HepG2 (cell line): ENCODE measurements around the gene C11orf68. TPM values are rescaled to one million over a fixed set of nuclear protein-coding genes. Genes with fewer than 3 reads are reported as not detected.

Experiments used
- CENPX ChIP-seq: sonication (generic); formaldehyde crosslinking; IDR thresholded peaks from 2 replicates; pipeline ENCODE4 v1.9.0; 2021; ENCODE audit warnings: mild to moderate bottlenecking, missing genetic modification reagents, moderate library complexity
- GFI1 ChIP-seq: sonication (generic); formaldehyde crosslinking; IDR thresholded peaks from 2 replicates; pipeline ENCODE4 v1.5.0; 2020; ENCODE audit warnings: missing genetic modification reagents, mild to moderate bottlenecking, borderline replicate concordance
- GPBP1L1 ChIP-seq: sonication (generic); formaldehyde crosslinking; IDR thresholded peaks from 2 replicates; pipeline ENCODE4 v1.5.0; 2020; ENCODE audit warnings: mild to moderate bottlenecking, missing genetic modification reagents
- KDM6A ChIP-seq: IDR thresholded peaks from 2 replicates; pipeline ENCODE4 v1.6.1; 2016; ENCODE audit warnings: low read depth
- MEIS2 ChIP-seq: sonication (generic); formaldehyde crosslinking; IDR thresholded peaks from 2 replicates; pipeline ENCODE4 v1.9.0; 2021; ENCODE audit warnings: mild to moderate bottlenecking, missing genetic modification reagents
- PHF8 ChIP-seq: sonication (generic); formaldehyde crosslinking; IDR thresholded peaks from 2 replicates; pipeline ENCODE4 v1.5.0; 2020; ENCODE audit warnings: missing genetic modification reagents
- PITX1 ChIP-seq: sonication (generic); formaldehyde crosslinking; IDR thresholded peaks from 2 replicates; pipeline ENCODE4 v1.5.1; 2020; ENCODE audit warnings: mild to moderate bottlenecking, missing genetic modification reagents
- REXO4 ChIP-seq: sonication (generic); formaldehyde crosslinking; IDR thresholded peaks from 2 replicates; pipeline ENCODE4 v1.8.0; 2022; ENCODE audit warnings: missing genetic modification reagents, mild to moderate bottlenecking, borderline replicate concordance
- TARDBP ChIP-seq: sonication (generic); formaldehyde crosslinking; IDR thresholded peaks from 2 replicates; pipeline ENCODE4 v1.8.0; 2022; ENCODE audit warnings: mild to moderate bottlenecking, missing genetic modification reagents
- TBX2 ChIP-seq: sonication (generic); formaldehyde crosslinking; IDR thresholded peaks from 2 replicates; pipeline ENCODE4 v1.5.0; 2020; ENCODE audit warnings: missing genetic modification reagents, mild to moderate bottlenecking, borderline replicate concordance
- U2AF1 ChIP-seq: fragments of 200-400 bp; formaldehyde crosslinking; optimal IDR thresholded peaks from 2 replicates; pipeline ENCODE3; 2017; ENCODE audit warnings: mild to moderate bottlenecking, low read depth, low read length
- ZBTB46 ChIP-seq: sonication (generic); formaldehyde crosslinking; IDR thresholded peaks from 2 replicates; pipeline ENCODE4 v1.4.0; 2020; ENCODE audit warnings: mild to moderate bottlenecking, missing genetic modification reagents, borderline replicate concordance
- ZNF343 ChIP-seq: sonication (generic); formaldehyde crosslinking; IDR thresholded peaks from 2 replicates; pipeline ENCODE4 v1.4.0; 2020; ENCODE audit warnings: mild to moderate bottlenecking, missing genetic modification reagents
- ZNF44 ChIP-seq: sonication (generic); formaldehyde crosslinking; IDR thresholded peaks from 2 replicates; pipeline ENCODE4 v1.5.1; 2020; ENCODE audit warnings: mild to moderate bottlenecking, missing genetic modification reagents
- ZNF484 ChIP-seq: sonication (generic); formaldehyde crosslinking; IDR thresholded peaks from 2 replicates; pipeline ENCODE4 v1.5.1; 2020; ENCODE audit warnings: mild to moderate bottlenecking, low read depth, missing genetic modification reagents, borderline replicate concordance
- ZNF530 ChIP-seq: sonication (generic); formaldehyde crosslinking; IDR thresholded peaks from 2 replicates; pipeline ENCODE4 v1.5.0; 2020; ENCODE audit warnings: low read depth, mild to moderate bottlenecking, missing genetic modification reagents
- ZNF557 ChIP-seq: sonication (generic); formaldehyde crosslinking; IDR thresholded peaks from 2 replicates; pipeline ENCODE4 v1.4.0; 2020; ENCODE audit warnings: missing genetic modification reagents
- ZNF678 ChIP-seq: sonication (generic); formaldehyde crosslinking; IDR thresholded peaks from 2 replicates; pipeline ENCODE4 v1.4.0; 2020; ENCODE audit warnings: mild to moderate bottlenecking, missing genetic modification reagents
- ZNF709 ChIP-seq: sonication (generic); formaldehyde crosslinking; IDR thresholded peaks from 2 replicates; pipeline ENCODE4 v1.5.0; 2020; ENCODE audit warnings: mild to moderate bottlenecking, missing genetic modification reagents
- polyA plus RNA-seq, 8 experiments: library from polyadenylated mRNA; depleted of rRNA in 3 of 8; stranded (reverse) in 7 of 8; unstranded in 1 of 8; fragments of >200 nt; fragmentation: Illumina TruSeq in 4 of 8; extraction: Trizol in 4 of 8; gene quantifications; 2 replicates each; pipeline versions ENCODE4 v1.2.1 to v1.2.3, GENCODE V29; 2011 to 2016; ENCODE audit warnings: low read depth in 4 of 8, missing spikeins in 1 of 8, mixed read lengths in 1 of 8; ENCODE audit not compliant: insufficient read depth in 1 of 8
- total RNA-seq, 5 experiments: library from RNA; depleted of rRNA; stranded (reverse); fragments of >200 nt; fragmentation: Illumina TruSeq; extraction: Trizol; gene quantifications; 2 replicates each; pipeline ENCODE4 v1.2.3, GENCODE V29; 2016; ENCODE audit warnings: low read depth in 1 of 5
- TF ChIP-seq, protein P1 (sequence below): IDR thresholded peaks from 2 replicates; pipeline ENCODE4 v1.6.1; 2016; ENCODE audit warnings: missing genetic modification reagents, missing compliant biosample characterization
- TF ChIP-seq, protein P2 (sequence below): sonication (generic); formaldehyde crosslinking; IDR thresholded peaks from 2 replicates; pipeline ENCODE4 v1.8.0; 2022; ENCODE audit warnings: missing genetic modification reagents, mild to moderate bottlenecking, borderline replicate concordance
- TF ChIP-seq, protein P3 (sequence below): sonication (generic); formaldehyde crosslinking; conservative IDR thresholded peaks from 2 replicates; pipeline ENCODE4 v1.8.0; 2022; ENCODE audit warnings: mild to moderate bottlenecking, moderate library complexity, missing genetic modification reagents
- TF ChIP-seq, protein P4 (sequence below): sonication (generic); formaldehyde crosslinking; IDR thresholded peaks from 2 replicates; pipeline ENCODE4 v1.8.0; 2022; ENCODE audit warnings: mild to moderate bottlenecking, missing genetic modification reagents, moderate library complexity

C11orf68 gene
- total and polyA plus RNA-seq, 2 of the 13 experiments (the other 11 are each of a cell fraction or from before 2014, with no cell fraction given): 8.4 to 28.3 TPM

DNA sequence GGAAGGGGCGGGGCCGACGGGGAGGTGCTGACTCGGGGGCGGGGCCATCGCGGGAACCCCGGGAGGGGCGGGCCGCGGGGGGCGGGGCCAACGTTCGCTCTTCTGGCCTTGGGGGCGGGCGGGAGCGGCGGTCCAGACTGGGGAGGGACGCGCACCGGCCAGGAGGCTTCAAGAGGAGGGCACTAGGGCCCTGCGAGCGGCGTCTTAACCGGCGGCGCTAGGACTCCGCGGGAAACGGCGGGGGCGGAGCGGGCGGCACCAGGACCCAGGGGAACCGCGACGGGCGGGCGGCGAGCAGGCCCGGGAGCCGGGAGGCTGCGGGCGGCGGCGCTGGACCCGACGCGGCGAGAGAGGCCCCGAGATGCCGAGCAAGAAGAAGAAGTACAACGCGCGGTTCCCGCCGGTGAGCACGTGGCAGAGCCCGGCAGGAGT, 295 bp upstream of the C11orf68 start, which contains the start of gene DRAP1 (continued):
- TF ChIP-seq ZNF343: no peak; the same call in 1 of the 2 replicates
- TF ChIP-seq GFI1: 0 out of 2 replicates have a peak, but pooled peaks have one; percentile 80
- TF ChIP-seq, protein P1, sequence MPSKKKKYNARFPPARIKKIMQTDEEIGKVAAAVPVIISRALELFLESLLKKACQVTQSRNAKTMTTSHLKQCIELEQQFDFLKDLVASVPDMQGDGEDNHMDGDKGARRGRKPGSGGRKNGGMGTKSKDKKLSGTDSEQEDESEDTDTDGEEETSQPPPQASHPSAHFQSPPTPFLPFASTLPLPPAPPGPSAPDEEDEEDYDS: no peak
- no peak for TF ChIP-seq REXO4 (CRISPR knock-in tag)
- no peak for TF ChIP-seq CENPX (CRISPR knock-in tag)
- TF ChIP-seq GPBP1L1: no peak
- TF ChIP-seq, protein P2, sequence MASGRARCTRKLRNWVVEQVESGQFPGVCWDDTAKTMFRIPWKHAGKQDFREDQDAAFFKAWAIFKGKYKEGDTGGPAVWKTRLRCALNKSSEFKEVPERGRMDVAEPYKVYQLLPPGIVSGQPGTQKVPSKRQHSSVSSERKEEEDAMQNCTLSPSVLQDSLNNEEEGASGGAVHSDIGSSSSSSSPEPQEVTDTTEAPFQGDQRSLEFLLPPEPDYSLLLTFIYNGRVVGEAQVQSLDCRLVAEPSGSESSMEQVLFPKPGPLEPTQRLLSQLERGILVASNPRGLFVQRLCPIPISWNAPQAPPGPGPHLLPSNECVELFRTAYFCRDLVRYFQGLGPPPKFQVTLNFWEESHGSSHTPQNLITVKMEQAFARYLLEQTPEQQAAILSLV: no peak
- 0 out of 2 replicates have a peak, but pooled peaks have one; percentile 28 for TF ChIP-seq KDM6A (CRISPR knock-in tag)
- TF ChIP-seq TARDBP (CRISPR knock-in tag): peak; percentile 91
- peak; percentile 83 for TF ChIP-seq U2AF1
- TF ChIP-seq ZNF530: no peak
- no peak for TF ChIP-seq ZNF44
- TF ChIP-seq, protein P3, sequence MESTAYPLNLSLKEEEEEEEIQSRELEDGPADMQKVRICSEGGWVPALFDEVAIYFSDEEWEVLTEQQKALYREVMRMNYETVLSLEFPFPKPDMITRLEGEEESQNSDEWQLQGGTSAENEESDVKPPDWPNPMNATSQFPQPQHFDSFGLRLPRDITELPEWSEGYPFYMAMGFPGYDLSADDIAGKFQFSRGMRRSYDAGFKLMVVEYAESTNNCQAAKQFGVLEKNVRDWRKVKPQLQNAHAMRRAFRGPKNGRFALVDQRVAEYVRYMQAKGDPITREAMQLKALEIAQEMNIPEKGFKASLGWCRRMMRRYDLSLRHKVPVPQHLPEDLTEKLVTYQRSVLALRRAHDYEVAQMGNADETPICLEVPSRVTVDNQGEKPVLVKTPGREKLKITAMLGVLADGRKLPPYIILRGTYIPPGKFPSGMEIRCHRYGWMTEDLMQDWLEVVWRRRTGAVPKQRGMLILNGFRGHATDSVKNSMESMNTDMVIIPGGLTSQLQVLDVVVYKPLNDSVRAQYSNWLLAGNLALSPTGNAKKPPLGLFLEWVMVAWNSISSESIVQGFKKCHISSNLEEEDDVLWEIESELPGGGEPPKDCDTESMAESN: peak; percentile 68
- TF ChIP-seq ZNF557 (CRISPR knock-in tag): peak; percentile 63; the same call in 1 of the 2 replicates
- no peak for TF ChIP-seq ZBTB46 (CRISPR knock-in tag)
- TF ChIP-seq ZNF678 (CRISPR knock-in tag): 0 out of 2 replicates have a peak, but pooled peaks have one; percentile 48
- TF ChIP-seq TBX2 (CRISPR knock-in tag): peak; percentile 49
- peak; percentile 71; the same call in 1 of the 2 replicates for TF ChIP-seq MEIS2 (CRISPR knock-in tag)
- TF ChIP-seq ZNF484 (CRISPR knock-in tag): no peak
- no peak for TF ChIP-seq ZNF709
- peak; percentile 83 for TF ChIP-seq PITX1 (CRISPR knock-in tag)
- TF ChIP-seq, protein P4, sequence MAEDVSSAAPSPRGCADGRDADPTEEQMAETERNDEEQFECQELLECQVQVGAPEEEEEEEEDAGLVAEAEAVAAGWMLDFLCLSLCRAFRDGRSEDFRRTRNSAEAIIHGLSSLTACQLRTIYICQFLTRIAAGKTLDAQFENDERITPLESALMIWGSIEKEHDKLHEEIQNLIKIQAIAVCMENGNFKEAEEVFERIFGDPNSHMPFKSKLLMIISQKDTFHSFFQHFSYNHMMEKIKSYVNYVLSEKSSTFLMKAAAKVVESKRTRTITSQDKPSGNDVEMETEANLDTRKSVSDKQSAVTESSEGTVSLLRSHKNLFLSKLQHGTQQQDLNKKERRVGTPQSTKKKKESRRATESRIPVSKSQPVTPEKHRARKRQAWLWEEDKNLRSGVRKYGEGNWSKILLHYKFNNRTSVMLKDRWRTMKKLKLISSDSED (CRISPR knock-in tag): no peak
- peak; percentile 53; the same call in 1 of the 2 replicates for TF ChIP-seq PHF8
